Measurements from ENCODE around the gene ANTKMT. TPM values are rescaled to one million over a fixed set of nuclear protein-coding genes. Genes with fewer than 3 reads are reported as not detected.
A peak's percentile ranks its signal among the peaks of the same experiment; 100 is the strongest.

ANTKMT gene
- total and polyA plus RNA-seq, 2 of the 8 experiments (the other 6 are each of a cell fraction or from before 2014, with no cell fraction given): 26.5 to 26.6 TPM

GRCh38 chr16:711084-711483 lies 9.9 kb upstream of the ANTKMT start (continued):
- TF ChIP-seq EP300 (IDR thresholded peaks at IDR 0.05; ENCODE audit: borderline replicate concordance in 1 of 2, low read depth in 2 of 2, low read length in 2 of 2) (no peak), HDAC2 (IDR thresholded peaks at IDR 0.05; ENCODE audit: borderline replicate concordance in 1 of 2, low read depth in 2 of 2, low read length in 2 of 2) (peak in 1 of 2 experiments; percentile 49; a peak in 2 of 4 replicates), CHD7 (IDR thresholded peaks at IDR 0.05; ENCODE audit: insufficient replicate concordance, low read length) (no peak), CEBPB (IDR thresholded peaks at IDR 0.05; ENCODE audit: low read depth, low read length) (no peak), MAFK (IDR thresholded peaks at IDR 0.05; ENCODE audit: low read depth, low read length) (no peak)
